K562 (cell line): Measurements from ENCODE around the gene GTF3C1. TPM values are rescaled to one million over a fixed set of nuclear protein-coding genes. Genes with fewer than 3 reads are reported as not detected.

Experiments
- COPS2 ChIP-seq: fragments of 450-650 bp; conservative IDR thresholded peaks from 2 replicates; pipeline ENCODE4 v1.6.1; 2016; ENCODE audit warnings: mild to moderate bottlenecking, moderate library complexity
- KDM1A ChIP-seq, 2 experiments: fragments of 450-650 bp; IDR thresholded peaks; 2 replicates each; pipeline ENCODE4 v1.6.1; 2016; ENCODE audit warnings: mild to moderate bottlenecking in 2 of 2
- NR2C1 ChIP-seq, 2 experiments: fragments of 450-650 bp; IDR thresholded peaks; 2 replicates each; pipeline ENCODE4 v1.6.1; 2017; ENCODE audit warnings: mild to moderate bottlenecking in 2 of 2, antibody characterized with exemption in 1 of 2, inconsistent platforms in 1 of 2, missing compliant biosample characterization in 1 of 2, missing genetic modification characterization in 1 of 2
- PML ChIP-seq: IDR thresholded peaks from 2 replicates; pipeline ENCODE4 v1.6.1; 2012; ENCODE audit warnings: low read length, inconsistent platforms
- TCF15 ChIP-seq: fragments of 250-450 bp; sonication (Bioruptor Pico); IDR thresholded peaks from 2 replicates; pipeline ENCODE4 v1.8.0; 2022; ENCODE audit warnings: moderate library complexity, mild to moderate bottlenecking, inconsistent platforms
- ZBTB34 ChIP-seq: fragments of 250-450 bp; sonication (Bioruptor Pico); IDR thresholded peaks from 2 replicates; pipeline ENCODE4 v1.8.0; 2021; ENCODE audit warnings: mild to moderate bottlenecking, moderate library complexity
- ZNF592 ChIP-seq: fragments of 450-650 bp; IDR thresholded peaks from 2 replicates; pipeline ENCODE4 v1.6.1; 2017; ENCODE audit warnings: antibody characterized with exemption, mild to moderate bottlenecking
- ZNF695 ChIP-seq: fragments of 450-650 bp; formaldehyde crosslinking; IDR thresholded peaks from 2 replicates; pipeline ENCODE4 v1.4.0; 2020; ENCODE audit warnings: mild to moderate bottlenecking, moderate library complexity
- polyA plus RNA-seq, 8 experiments: library from polyadenylated mRNA; depleted of rRNA in 4 of 8; stranded (reverse) in 5 of 8; unstranded in 3 of 8; fragments of >200 nt; fragmentation: Nextera tagmentation in 2 of 8; fragmentation: Illumina TruSeq in 1 of 8; extraction: Ambion mirVana in 2 of 8; extraction: Trizol in 1 of 8; gene quantifications; 2 replicates each; pipeline versions ENCODE4 v1.2.1 to v1.2.3, GENCODE V29; 2011 to 2014; ENCODE audit warnings: inconsistent platforms in 1 of 8, missing spikeins in 1 of 8
- total RNA-seq, 7 experiments: library from RNA; depleted of rRNA in 6 of 7; stranded (reverse); fragments of >200 nt in 6 of 7; fragmentation: Illumina TruSeq in 2 of 7; extraction: Trizol in 2 of 7; gene quantifications; 2 replicates each; pipeline versions ENCODE4 v1.2.1 to v1.2.3, GENCODE V29; 2011 to 2021; ENCODE audit warnings: low replicate concordance in 1 of 7
- TF ChIP-seq, protein P1 (sequence below), 2 experiments: fragments of 450-650 bp; IDR thresholded peaks; 2 replicates each; pipeline ENCODE4 v1.6.1; 2016; ENCODE audit warnings: mild to moderate bottlenecking in 2 of 2, borderline replicate concordance in 1 of 2, low read depth in 1 of 2, moderate library complexity in 1 of 2
- TF ChIP-seq, protein P2 (sequence below): fragments of 250-450 bp; sonication (Bioruptor Pico); IDR thresholded peaks from 2 replicates; pipeline ENCODE4 v1.4.0; 2020; ENCODE audit warnings: mild to moderate bottlenecking

GTF3C1 gene
- total and polyA plus RNA-seq, 9 of the 15 experiments (the other 6 are each of a cell fraction or from before 2014, with no cell fraction given) = 0.72 to 63.6 (median 30.9) TPM

DNA sequence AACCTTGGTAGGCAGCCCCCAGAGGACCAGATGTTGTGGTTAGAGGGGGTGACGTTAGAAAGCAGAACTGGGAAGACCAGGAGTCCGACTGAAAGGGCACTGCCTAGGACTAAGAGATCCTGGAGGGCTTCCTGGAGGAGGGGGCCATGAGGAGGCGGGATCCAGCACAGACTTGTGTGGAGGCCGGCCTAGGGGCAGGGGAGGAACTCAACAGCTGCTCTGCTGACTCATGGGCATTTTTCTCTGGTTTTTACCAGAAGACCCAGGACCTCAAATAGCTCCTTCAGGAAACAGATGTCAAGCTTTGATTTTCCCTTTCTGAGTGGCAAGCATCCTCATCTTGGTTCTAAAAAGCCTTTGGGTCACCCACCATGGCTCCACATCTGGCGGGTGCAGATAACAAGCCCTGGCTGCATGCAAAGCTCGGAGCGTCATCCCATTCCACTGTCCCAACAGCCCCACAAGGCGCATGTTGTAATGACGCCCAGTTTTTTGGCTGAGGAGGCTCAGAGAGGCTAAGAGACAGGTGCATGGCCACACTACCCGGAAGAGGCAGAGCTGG lies 118.7 kb downstream of the GTF3C1 start (continued):
- no peak for TF ChIP-seq ZNF592
- TF ChIP-seq ZBTB34 (CRISPR knock-in tag) = no peak
- TF ChIP-seq TCF15 = no peak
- no peak for TF ChIP-seq ZNF695 (CRISPR knock-in tag)
- TF ChIP-seq, protein P1, sequence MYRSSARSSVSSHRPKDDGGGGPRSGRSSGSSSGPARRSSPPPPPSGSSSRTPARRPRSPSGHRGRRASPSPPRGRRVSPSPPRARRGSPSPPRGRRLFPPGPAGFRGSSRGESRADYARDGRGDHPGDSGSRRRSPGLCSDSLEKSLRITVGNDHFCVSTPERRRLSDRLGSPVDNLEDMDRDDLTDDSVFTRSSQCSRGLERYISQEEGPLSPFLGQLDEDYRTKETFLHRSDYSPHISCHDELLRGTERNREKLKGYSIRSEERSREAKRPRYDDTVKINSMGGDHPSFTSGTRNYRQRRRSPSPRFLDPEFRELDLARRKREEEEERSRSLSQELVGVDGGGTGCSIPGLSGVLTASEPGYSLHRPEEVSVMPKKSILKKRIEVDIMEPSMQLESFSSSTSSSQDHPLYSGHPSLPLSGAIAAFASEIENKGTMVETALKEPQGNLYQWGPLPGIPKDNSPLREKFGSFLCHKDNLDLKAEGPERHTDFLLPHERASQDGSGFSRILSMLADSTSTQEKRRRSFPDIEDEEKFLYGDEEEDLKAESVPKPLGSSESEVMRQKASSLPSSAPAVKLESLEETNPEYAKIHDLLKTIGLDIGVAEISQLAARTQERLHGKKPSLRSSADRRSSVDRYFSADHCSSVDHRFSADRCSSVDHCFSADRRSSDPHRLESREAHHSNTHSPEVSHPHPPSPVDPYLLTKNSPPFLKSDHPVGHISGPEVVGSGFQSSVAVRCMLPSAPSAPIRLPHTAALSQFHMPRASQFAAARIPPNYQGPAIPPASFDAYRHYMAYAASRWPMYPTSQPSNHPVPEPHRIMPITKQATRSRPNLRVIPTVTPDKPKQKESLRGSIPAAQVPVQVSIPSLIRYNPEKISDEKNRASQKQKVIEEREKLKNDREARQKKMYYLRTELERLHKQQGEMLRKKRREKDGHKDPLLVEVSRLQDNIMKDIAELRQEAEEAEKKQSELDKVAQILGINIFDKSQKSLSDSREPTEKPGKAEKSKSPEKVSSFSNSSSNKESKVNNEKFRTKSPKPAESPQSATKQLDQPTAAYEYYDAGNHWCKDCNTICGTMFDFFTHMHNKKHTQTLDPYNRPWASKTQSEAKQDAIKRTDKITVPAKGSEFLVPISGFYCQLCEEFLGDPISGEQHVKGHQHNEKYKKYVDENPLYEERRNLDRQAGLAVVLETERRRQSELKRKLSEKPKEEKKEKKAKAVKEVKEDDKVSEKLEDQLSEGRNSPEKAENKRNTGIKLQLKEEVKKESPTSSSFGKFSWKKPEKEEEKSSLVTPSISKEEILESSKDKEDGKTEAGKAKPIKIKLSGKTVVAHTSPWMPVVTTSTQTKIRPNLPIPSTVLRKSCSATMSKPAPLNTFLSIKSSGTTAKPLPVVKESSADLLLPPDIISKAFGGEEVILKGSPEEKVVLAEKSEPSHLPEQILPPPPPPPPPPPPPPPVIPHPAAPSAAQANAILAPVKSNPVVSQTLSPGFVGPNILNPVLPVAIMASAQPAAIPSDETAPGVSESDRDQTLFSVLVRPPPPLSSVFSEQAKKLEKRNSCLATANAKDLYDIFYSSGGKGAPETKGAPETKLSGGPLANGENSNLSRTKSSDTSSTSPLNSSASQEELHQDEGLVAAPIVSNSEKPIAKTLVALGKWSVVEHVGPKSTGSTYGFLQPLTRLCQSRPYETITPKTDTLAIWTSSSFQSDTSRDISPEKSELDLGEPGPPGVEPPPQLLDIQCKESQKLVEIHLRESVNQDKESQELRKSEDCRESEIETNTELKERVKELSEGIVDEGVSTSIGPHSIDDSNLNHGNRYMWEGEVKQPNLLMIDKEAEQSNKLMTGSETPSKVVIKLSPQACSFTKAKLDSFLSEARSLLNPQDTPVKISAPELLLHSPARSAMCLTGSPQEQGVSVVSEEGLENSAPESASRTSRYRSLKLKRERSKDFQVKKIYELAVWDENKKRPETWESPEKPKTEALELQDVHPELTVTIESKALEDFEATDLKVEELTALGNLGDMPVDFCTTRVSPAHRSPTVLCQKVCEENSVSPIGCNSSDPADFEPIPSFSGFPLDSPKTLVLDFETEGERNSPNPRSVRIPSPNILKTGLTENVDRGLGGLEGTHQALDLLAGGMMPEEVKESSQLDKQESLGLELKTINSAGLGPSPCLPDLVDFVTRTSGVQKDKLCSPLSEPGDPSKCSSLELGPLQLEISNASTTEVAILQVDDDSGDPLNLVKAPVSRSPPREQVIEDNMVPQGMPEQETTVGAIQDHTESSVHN (IDR thresholded peaks at IDR 0.05; ENCODE audit: borderline replicate concordance in 1 of 2, low read depth in 1 of 2) = no peak
- TF ChIP-seq NR2C1 (IDR thresholded peaks at IDR 0.05) = no peak
- peak; percentile 29; the same call in 1 of the 2 replicates for TF ChIP-seq NR2C1 (tag; IDR thresholded peaks at IDR 0.05)
- TF ChIP-seq COPS2 = no peak
- peak; percentile 72; the same call in 1 of the 2 replicates for TF ChIP-seq PML
- TF ChIP-seq, protein P2, sequence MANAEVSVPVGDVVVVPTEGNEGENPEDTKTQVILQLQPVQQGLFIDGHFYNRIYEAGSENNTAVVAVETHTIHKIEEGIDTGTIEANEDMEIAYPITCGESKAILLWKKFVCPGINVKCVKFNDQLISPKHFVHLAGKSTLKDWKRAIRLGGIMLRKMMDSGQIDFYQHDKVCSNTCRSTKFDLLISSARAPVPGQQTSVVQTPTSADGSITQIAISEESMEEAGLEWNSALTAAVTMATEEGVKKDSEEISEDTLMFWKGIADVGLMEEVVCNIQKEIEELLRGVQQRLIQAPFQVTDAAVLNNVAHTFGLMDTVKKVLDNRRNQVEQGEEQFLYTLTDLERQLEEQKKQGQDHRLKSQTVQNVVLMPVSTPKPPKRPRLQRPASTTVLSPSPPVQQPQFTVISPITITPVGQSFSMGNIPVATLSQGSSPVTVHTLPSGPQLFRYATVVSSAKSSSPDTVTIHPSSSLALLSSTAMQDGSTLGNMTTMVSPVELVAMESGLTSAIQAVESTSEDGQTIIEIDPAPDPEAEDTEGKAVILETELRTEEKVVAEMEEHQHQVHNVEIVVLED = no peak
- TF ChIP-seq KDM1A (IDR thresholded peaks at IDR 0.05) = peak; percentile 96 to 97
